HEK293T (cell line): ENCODE data around the gene GUCY1A2.

Experiments
- BHLHE40 ChIP-seq: fragments of 450-650 bp; IDR thresholded peaks from 2 replicates; pipeline ENCODE4 v1.6.1; 2016; ENCODE audit warnings: mild to moderate bottlenecking, moderate library complexity, borderline replicate concordance
- CTBP1 ChIP-seq: fragments of 450-650 bp; IDR thresholded peaks from 2 replicates; pipeline ENCODE4 v1.6.1; 2016; ENCODE audit warnings: borderline replicate concordance
- FOXK2 ChIP-seq: fragments of 450-650 bp; IDR thresholded peaks from 2 replicates; pipeline ENCODE4 v1.6.1; 2016; ENCODE audit warnings: mild to moderate bottlenecking
- FOXM1 ChIP-seq: fragments of 450-650 bp; IDR thresholded peaks from 2 replicates; pipeline ENCODE4 v1.6.1; 2017; ENCODE audit warnings: mild to moderate bottlenecking, borderline replicate concordance
- HDGF ChIP-seq: fragments of 450-650 bp; IDR thresholded peaks from 2 replicates; pipeline ENCODE4 v1.6.1; 2017; ENCODE audit warnings: antibody characterized with exemption, borderline replicate concordance
- NFRKB ChIP-seq: fragments of 450-650 bp; IDR thresholded peaks from 2 replicates; pipeline ENCODE4 v1.6.1; 2016; ENCODE audit warnings: mild to moderate bottlenecking, moderate library complexity
- SP1 ChIP-seq: fragments of 450-650 bp; IDR thresholded peaks from 2 replicates; pipeline ENCODE4 v1.6.1; 2017
- SUZ12 ChIP-seq: fragments of 450-650 bp; IDR thresholded peaks from 2 replicates; pipeline ENCODE4 v1.6.1; 2016; ENCODE audit warnings: mild to moderate bottlenecking
- TARDBP ChIP-seq: fragments of 450-650 bp; IDR thresholded peaks from 2 replicates; pipeline ENCODE4 v1.6.1; 2016
- ZNF384 ChIP-seq: fragments of 450-650 bp; IDR thresholded peaks from 2 replicates; pipeline ENCODE4 v1.6.1; 2016

- TF ChIP-seq SUZ12 (no peak), NFRKB (no peak), FOXM1 (no peak), SP1 (no peak), FOXK2 (no peak), HDGF (no peak), BHLHE40 (no peak), ZNF384 (no peak), CTBP1 (no peak), TARDBP (no peak)
These were observed 61.2 kb downstream of the GUCY1A2 start for GRCh38 chr11:106957030-106957482.
